GM19468 (cell line): ENCODE measurements around the gene EHD2.
"Not testable (repeated sequence)": the region's sequence is repeated elsewhere in the genome, so short reads cannot be mapped to it uniquely, and the experiment has no call there.

Experiments used
- ATAC-seq: cut with Tn5 transposase; IDR thresholded peaks from one replicate; pipeline ENCODE4 v1.9.1; 2021; ENCODE audit warnings: mild to moderate bottlenecking, moderate library complexity, moderate number of reproducible peaks; ENCODE audit not compliant: unreplicated experiment; ENCODE audit errors: extremely low read depth

Gene EHD2

GRCh38 chr19:47713046-47714021, at the start of gene EHD2:
EHD2 (plus strand) TSS chr19:47713422; CDS start chr19:47716613, 3,191 bp downstream.
- ATAC-seq, result no peak

- no peak for ATAC-seq
Observed at GRCh38 chr19:47663435-47663910, 49.7 kb upstream of the EHD2 start.

- no peak for ATAC-seq
Observed at GRCh38 chr19:47663911-47664771, 49.1 kb upstream of the EHD2 start.

GRCh38 chr19:47668556-47668955, 44.7 kb upstream of the EHD2 start:
- not testable (repeated sequence) for ATAC-seq

- no peak for ATAC-seq
Observed at GRCh38 chr19:47670736-47671135, 42.5 kb upstream of the EHD2 start.

GRCh38 chr19:47671499-47671898, 41.7 kb upstream of the EHD2 start:
- ATAC-seq, result no peak

GRCh38 chr19:47673426-47673825, 39.8 kb upstream of the EHD2 start:
- ATAC-seq, result no peak

GRCh38 chr19:47674548-47674947, 38.7 kb upstream of the EHD2 start:
- ATAC-seq, result no peak

- ATAC-seq, result no peak
Observed at GRCh38 chr19:47675271-47675670, 38.0 kb upstream of the EHD2 start.

- no peak for ATAC-seq
Observed at GRCh38 chr19:47675859-47676258, 37.4 kb upstream of the EHD2 start.

- ATAC-seq, result no peak
Observed at GRCh38 chr19:47676811-47677210, 36.4 kb upstream of the EHD2 start.

- ATAC-seq, result no peak
Observed at GRCh38 chr19:47679251-47679900, 33.8 kb upstream of the EHD2 start.

- no peak for ATAC-seq
Observed at GRCh38 chr19:47679922-47680857, 33.0 kb upstream of the EHD2 start.

GRCh38 chr19:47680858-47681332, 32.3 kb upstream of the EHD2 start:
- no peak for ATAC-seq

GRCh38 chr19:47681388-47681787, 31.8 kb upstream of the EHD2 start:
- no peak for ATAC-seq

- no peak for ATAC-seq
Observed at GRCh38 chr19:47681936-47682335, 31.3 kb upstream of the EHD2 start.

GRCh38 chr19:47682939-47683338, 30.3 kb upstream of the EHD2 start:
- no peak for ATAC-seq

GRCh38 chr19:47686679-47687450, 26.4 kb upstream of the EHD2 start:
- no peak for ATAC-seq
